Activated naive CD4-positive, alpha-beta T cell treated with anti-CD3 and anti-CD28 coated beads, Interleukin-2, amount 50 U/mL, for 24 hours (primary cell): ENCODE measurements around the gene GPC6.
A peak's percentile ranks its signal among the peaks of the same experiment; 100 is the strongest.

Source experiments
- H3K27ac Mint-ChIP-seq: one replicate; pipeline ENCODE4 v1.8.0; 2021; ENCODE audit warnings: mild to moderate bottlenecking, mixed read lengths
- H3K27me3 Mint-ChIP-seq: one replicate; pipeline ENCODE4 v1.8.0; 2021; ENCODE audit warnings: mixed read lengths
- H3K36me3 Mint-ChIP-seq: one replicate; pipeline ENCODE4 v1.8.0; 2021; ENCODE audit warnings: mixed read lengths
- H3K4me1 Mint-ChIP-seq: one replicate; pipeline ENCODE4 v1.8.0; 2021; ENCODE audit warnings: mixed read lengths
- H3K4me3 Mint-ChIP-seq: one replicate; pipeline ENCODE4 v1.8.0; 2021; ENCODE audit warnings: mild to moderate bottlenecking, mixed read lengths
- H3K9me3 Mint-ChIP-seq: one replicate; pipeline ENCODE4 v1.8.0; 2021; ENCODE audit warnings: mixed read lengths

Gene GPC6

GRCh38 chr13:93283255-93283654 lies 56.6 kb downstream of the GPC6 start:
- Mint-ChIP-seq H3K9me3 (no peaks in the 10 kb centered on the region), H3K27me3 (peaks cover 1% of the 10 kb centered on the region), H3K4me3 (no peak overlapping the region), H3K36me3 (no peaks in the 10 kb centered on the region), H3K4me1 (no peaks in the 10 kb centered on the region), H3K27ac (no peak overlapping the region)

GRCh38 chr13:93284064-93284463 lies 57.5 kb downstream of the GPC6 start:
- H3K36me3 Mint-ChIP-seq: no peaks in the 10 kb centered on the region
- no peaks in the 10 kb centered on the region for H3K9me3 Mint-ChIP-seq
- H3K27me3 Mint-ChIP-seq: peaks cover 1% of the 10 kb centered on the region
- no peak overlapping the region for H3K27ac Mint-ChIP-seq
- no peak overlapping the region for H3K4me3 Mint-ChIP-seq
- H3K4me1 Mint-ChIP-seq: no peaks in the 10 kb centered on the region

- no peak overlapping the region for H3K4me3 Mint-ChIP-seq
- H3K9me3 Mint-ChIP-seq: no peaks in the 10 kb centered on the region
- no peaks in the 10 kb centered on the region for H3K4me1 Mint-ChIP-seq
Observed at GRCh38 chr13:93286047-93286446, 59.4 kb downstream of the GPC6 start.

GRCh38 chr13:93289053-93289452 lies 62.4 kb downstream of the GPC6 start:
- no peaks in the 10 kb centered on the region for H3K4me1 Mint-ChIP-seq
- H3K36me3 Mint-ChIP-seq: no peaks in the 10 kb centered on the region
- no peaks in the 10 kb centered on the region for H3K9me3 Mint-ChIP-seq
- H3K27me3 Mint-ChIP-seq: peaks cover 3% of the 10 kb centered on the region
- no peak overlapping the region for H3K27ac Mint-ChIP-seq
- H3K4me3 Mint-ChIP-seq: no peak overlapping the region

More at GRCh38 chr13:93286047-93286446, 59.4 kb downstream of the GPC6 start:
- H3K36me3 Mint-ChIP-seq: no peaks in the 10 kb centered on the region
- no peak overlapping the region for H3K27ac Mint-ChIP-seq
- peaks cover 3% of the 10 kb centered on the region for H3K27me3 Mint-ChIP-seq

GRCh38 chr13:93289842-93290241 lies 63.2 kb downstream of the GPC6 start:
- H3K36me3 Mint-ChIP-seq: no peaks in the 10 kb centered on the region
- no peak overlapping the region for H3K4me3 Mint-ChIP-seq
- H3K4me1 Mint-ChIP-seq: no peaks in the 10 kb centered on the region
- peaks cover 3% of the 10 kb centered on the region for H3K27me3 Mint-ChIP-seq
- H3K27ac Mint-ChIP-seq: no peak overlapping the region
- no peaks in the 10 kb centered on the region for H3K9me3 Mint-ChIP-seq

- peaks cover 3% of the 10 kb centered on the region for H3K27me3 Mint-ChIP-seq
- H3K4me1 Mint-ChIP-seq: no peaks in the 10 kb centered on the region
- H3K27ac Mint-ChIP-seq: peak overlapping the region; percentile 38
- no peaks in the 10 kb centered on the region for H3K36me3 Mint-ChIP-seq
- no peak overlapping the region for H3K4me3 Mint-ChIP-seq
- H3K9me3 Mint-ChIP-seq: no peaks in the 10 kb centered on the region
Observed at GRCh38 chr13:93290503-93290902, 63.9 kb downstream of the GPC6 start.

GRCh38 chr13:93292366-93292765 lies 65.8 kb downstream of the GPC6 start:
- H3K36me3 Mint-ChIP-seq: no peaks in the 10 kb centered on the region
- H3K9me3 Mint-ChIP-seq: no peaks in the 10 kb centered on the region
- H3K4me3 Mint-ChIP-seq: no peak overlapping the region
- peaks cover 2% of the 10 kb centered on the region for H3K27me3 Mint-ChIP-seq
- H3K27ac Mint-ChIP-seq: no peak overlapping the region
- H3K4me1 Mint-ChIP-seq: no peaks in the 10 kb centered on the region

GRCh38 chr13:93293710-93294109 lies 67.1 kb downstream of the GPC6 start:
- Mint-ChIP-seq H3K4me3 (no peak overlapping the region), H3K27ac (no peak overlapping the region), H3K27me3 (peaks cover 2% of the 10 kb centered on the region), H3K36me3 (no peaks in the 10 kb centered on the region), H3K4me1 (no peaks in the 10 kb centered on the region), H3K9me3 (no peaks in the 10 kb centered on the region)

GRCh38 chr13:93296584-93296983 lies 70.0 kb downstream of the GPC6 start:
- Mint-ChIP-seq H3K27ac (no peak overlapping the region), H3K4me3 (no peak overlapping the region), H3K27me3 (no peaks in the 10 kb centered on the region), H3K4me1 (no peaks in the 10 kb centered on the region), H3K9me3 (no peaks in the 10 kb centered on the region), H3K36me3 (no peaks in the 10 kb centered on the region)

- no peak overlapping the region for H3K4me3 Mint-ChIP-seq
- H3K27me3 Mint-ChIP-seq: no peaks in the 10 kb centered on the region
- H3K36me3 Mint-ChIP-seq: no peaks in the 10 kb centered on the region
- no peaks in the 10 kb centered on the region for H3K9me3 Mint-ChIP-seq
- H3K4me1 Mint-ChIP-seq: no peaks in the 10 kb centered on the region
- no peak overlapping the region for H3K27ac Mint-ChIP-seq
Observed at GRCh38 chr13:93298713-93299112, 72.1 kb downstream of the GPC6 start.

GRCh38 chr13:93304134-93304533 lies 77.5 kb downstream of the GPC6 start:
- Mint-ChIP-seq H3K4me3 (no peak overlapping the region), H3K4me1 (no peaks in the 10 kb centered on the region), H3K36me3 (no peaks in the 10 kb centered on the region), H3K27ac (no peak overlapping the region), H3K27me3 (no peaks in the 10 kb centered on the region), H3K9me3 (no peaks in the 10 kb centered on the region)

- H3K36me3 Mint-ChIP-seq: no peaks in the 10 kb centered on the region
- no peaks in the 10 kb centered on the region for H3K9me3 Mint-ChIP-seq
- H3K4me1 Mint-ChIP-seq: no peaks in the 10 kb centered on the region
- H3K4me3 Mint-ChIP-seq: no peak overlapping the region
- no peaks in the 10 kb centered on the region for H3K27me3 Mint-ChIP-seq
- no peak overlapping the region for H3K27ac Mint-ChIP-seq
Observed at GRCh38 chr13:93304868-93305613, 78.4 kb downstream of the GPC6 start.

GRCh38 chr13:93305886-93306285 lies 79.3 kb downstream of the GPC6 start:
- Mint-ChIP-seq H3K27me3 (no peaks in the 10 kb centered on the region), H3K4me1 (no peaks in the 10 kb centered on the region), H3K27ac (no peak overlapping the region), H3K36me3 (no peaks in the 10 kb centered on the region), H3K4me3 (no peak overlapping the region), H3K9me3 (no peaks in the 10 kb centered on the region)

GRCh38 chr13:93307136-93307535 lies 80.5 kb downstream of the GPC6 start:
- no peaks in the 10 kb centered on the region for H3K27me3 Mint-ChIP-seq
- no peak overlapping the region for H3K4me3 Mint-ChIP-seq
- no peaks in the 10 kb centered on the region for H3K4me1 Mint-ChIP-seq
- H3K36me3 Mint-ChIP-seq: no peaks in the 10 kb centered on the region
- no peaks in the 10 kb centered on the region for H3K9me3 Mint-ChIP-seq
- H3K27ac Mint-ChIP-seq: no peak overlapping the region

GRCh38 chr13:93307651-93308050 lies 81.0 kb downstream of the GPC6 start:
- Mint-ChIP-seq H3K27ac (no peak overlapping the region), H3K27me3 (no peaks in the 10 kb centered on the region), H3K9me3 (no peaks in the 10 kb centered on the region), H3K4me1 (no peaks in the 10 kb centered on the region), H3K36me3 (no peaks in the 10 kb centered on the region), H3K4me3 (no peak overlapping the region)

- no peaks in the 10 kb centered on the region for H3K36me3 Mint-ChIP-seq
- no peak overlapping the region for H3K27ac Mint-ChIP-seq
- no peak overlapping the region for H3K4me3 Mint-ChIP-seq
- H3K9me3 Mint-ChIP-seq: no peaks in the 10 kb centered on the region
- H3K4me1 Mint-ChIP-seq: no peaks in the 10 kb centered on the region
- no peaks in the 10 kb centered on the region for H3K27me3 Mint-ChIP-seq
Observed at GRCh38 chr13:93309886-93310523, 83.4 kb downstream of the GPC6 start.
